NCI-H2227 treated with DMSO at 0.1 percent for 48 hours (cell line): ENCODE measurements around the gene KANSL1.
"Not testable (repeated sequence)": the region's sequence is repeated elsewhere in the genome, so short reads cannot be mapped to it uniquely, and the experiment has no call there.

Source experiments
- DNase-seq: peaks from one replicate; lab custom pipeline; 2025; lab: John Stamatoyannopoulos, UW

KANSL1 gene

DNA sequence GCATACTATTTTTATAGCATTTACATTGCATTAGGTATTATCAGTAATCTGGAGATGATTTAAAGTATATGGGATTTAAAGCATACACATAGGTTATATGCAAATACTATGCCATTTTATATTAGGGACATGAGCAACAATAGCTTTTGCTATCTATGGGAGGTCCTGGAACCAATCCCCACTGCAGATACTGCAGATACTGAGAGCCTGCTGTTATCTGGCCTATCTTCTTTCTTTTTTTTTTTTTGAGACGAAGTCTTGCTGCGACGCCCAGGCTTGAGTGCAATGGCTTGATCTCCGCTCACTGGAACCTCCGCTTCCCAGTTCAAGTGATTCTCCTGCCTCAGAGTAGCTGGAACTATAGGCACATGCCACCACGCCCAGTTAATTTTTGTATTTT is 156.7 kb downstream of the KANSL1 start:
- no peak for DNase-seq

GRCh38 chr17:46035112-46035818 is 158.0 kb downstream of the KANSL1 start:
- DNase-seq: no peak

GRCh38 chr17:46033392-46033791 is 159.8 kb downstream of the KANSL1 start:
- no peak for DNase-seq

DNA sequence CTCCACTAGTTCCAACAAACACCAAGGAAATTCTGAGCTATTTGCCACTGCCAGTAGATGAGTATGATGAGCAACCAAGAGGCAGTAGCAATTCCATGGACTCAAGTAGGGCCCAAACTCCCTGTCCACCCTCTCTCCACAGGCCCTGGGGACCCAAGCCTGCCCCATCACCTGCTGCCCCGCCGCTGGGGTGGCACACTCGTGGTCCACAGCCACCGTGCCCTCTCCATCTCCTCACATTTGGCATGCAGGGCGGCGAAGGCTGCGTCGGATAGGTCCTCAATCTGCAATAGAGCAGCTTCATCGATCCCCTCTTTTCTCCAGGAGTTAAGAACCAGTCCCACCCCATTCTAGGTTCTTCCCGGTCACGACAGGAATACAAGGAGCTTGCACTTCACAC is 160.3 kb downstream of the KANSL1 start:
- no peak for DNase-seq

DNA sequence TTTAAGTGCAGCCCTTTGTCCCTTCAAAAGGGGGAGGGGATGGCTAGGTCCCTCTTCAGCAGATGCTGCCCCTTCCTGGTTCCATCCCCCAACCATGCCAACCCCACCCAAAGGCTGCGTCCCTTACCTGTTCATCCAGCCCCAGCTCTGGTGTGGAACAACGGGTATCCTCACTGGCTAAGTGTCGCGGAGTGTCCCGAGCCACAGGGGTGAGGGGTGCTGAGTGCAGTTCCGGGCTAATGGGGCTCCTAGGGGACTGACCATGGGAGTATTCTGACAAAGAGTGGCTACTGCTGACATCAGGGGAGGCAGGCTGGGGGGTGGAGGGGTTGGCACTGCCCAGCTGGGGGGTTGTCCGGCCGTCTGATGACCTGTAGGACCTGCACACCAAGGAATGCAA is 161.3 kb downstream of the KANSL1 start:
- DNase-seq: no peak

- no peak for DNase-seq
Measured at GRCh38 chr17:46031440-46031839, 161.8 kb downstream of the KANSL1 start.

DNA sequence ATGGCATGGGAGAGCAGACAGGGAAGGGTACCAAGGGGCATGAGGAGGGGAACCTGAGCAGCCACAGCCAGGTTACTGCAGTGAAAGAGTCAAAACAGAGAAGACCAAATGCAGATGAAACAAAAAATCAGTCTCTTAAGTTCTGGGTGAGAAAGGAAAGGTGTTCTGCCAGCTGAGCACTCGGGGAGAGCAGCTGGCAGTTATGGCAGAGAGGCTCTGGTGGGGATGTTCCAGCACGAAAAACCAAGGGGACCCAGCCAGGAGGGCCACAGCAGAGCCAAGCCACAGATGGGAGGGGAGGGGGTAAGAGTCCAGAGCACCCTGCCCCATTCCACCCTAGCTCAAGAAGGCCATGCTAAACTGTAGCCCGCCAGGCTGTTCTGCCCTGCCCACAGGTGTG is 162.5 kb downstream of the KANSL1 start:
- no peak for DNase-seq

DNA sequence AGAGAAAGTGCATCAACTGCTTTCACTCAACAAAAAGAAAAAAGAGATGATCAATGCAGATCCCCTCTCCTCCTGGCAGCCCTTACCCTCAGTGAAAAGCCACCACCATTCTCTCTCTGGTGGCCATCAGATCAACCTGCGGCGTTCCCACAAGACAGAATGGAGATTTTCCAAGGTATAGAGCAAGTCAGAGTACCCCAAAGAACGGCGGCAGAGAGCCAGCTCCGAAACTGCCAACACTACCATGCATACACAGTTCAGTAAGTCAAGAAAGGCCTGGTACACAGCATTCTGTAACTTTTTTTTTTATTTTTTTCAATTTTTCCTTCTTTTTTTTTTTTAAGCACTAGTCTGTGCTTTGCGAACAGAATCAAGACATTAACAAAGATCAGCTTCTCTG is 163.6 kb downstream of the KANSL1 start:
- DNase-seq: no peak

- DNase-seq: no peak
Measured at GRCh38 chr17:46028981-46029565, 164.2 kb downstream of the KANSL1 start.

DNA sequence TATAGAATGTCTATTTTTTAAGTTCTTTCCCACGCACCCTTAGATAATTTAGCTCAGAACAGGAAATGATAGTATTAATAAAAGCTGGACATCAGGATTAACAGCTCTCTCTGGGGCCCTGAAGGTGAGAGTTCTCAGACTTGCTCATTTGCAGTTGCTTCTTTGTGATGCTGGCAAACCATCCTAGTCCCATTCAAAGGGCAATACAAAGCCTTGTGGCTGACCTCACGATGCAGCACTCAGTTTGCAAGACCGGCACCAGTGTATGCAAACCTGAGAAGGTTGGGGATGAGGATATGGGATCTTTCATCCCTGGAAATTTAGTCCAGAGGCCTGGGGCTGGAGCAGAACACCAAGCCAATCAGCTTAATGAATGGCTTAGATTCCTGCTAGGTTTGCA is 164.9 kb downstream of the KANSL1 start:
- DNase-seq: no peak

DNA sequence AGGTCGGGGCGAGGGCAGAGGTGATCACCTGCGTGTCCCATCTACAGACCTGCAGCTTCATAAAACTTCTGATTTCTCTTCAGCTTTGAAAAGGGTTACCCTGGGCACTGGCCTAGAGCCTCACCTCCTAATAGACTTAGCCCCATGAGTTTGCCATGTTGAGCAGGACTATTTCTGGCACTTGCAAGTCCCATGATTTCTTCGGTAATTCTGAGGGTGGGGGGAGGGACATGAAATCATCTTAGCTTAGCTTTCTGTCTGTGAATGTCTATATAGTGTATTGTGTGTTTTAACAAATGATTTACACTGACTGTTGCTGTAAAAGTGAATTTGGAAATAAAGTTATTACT is 165.3 kb downstream of the KANSL1 start:
- no peak for DNase-seq

- DNase-seq: no peak
Measured at GRCh38 chr17:46027048-46027975, 165.9 kb downstream of the KANSL1 start.

DNA sequence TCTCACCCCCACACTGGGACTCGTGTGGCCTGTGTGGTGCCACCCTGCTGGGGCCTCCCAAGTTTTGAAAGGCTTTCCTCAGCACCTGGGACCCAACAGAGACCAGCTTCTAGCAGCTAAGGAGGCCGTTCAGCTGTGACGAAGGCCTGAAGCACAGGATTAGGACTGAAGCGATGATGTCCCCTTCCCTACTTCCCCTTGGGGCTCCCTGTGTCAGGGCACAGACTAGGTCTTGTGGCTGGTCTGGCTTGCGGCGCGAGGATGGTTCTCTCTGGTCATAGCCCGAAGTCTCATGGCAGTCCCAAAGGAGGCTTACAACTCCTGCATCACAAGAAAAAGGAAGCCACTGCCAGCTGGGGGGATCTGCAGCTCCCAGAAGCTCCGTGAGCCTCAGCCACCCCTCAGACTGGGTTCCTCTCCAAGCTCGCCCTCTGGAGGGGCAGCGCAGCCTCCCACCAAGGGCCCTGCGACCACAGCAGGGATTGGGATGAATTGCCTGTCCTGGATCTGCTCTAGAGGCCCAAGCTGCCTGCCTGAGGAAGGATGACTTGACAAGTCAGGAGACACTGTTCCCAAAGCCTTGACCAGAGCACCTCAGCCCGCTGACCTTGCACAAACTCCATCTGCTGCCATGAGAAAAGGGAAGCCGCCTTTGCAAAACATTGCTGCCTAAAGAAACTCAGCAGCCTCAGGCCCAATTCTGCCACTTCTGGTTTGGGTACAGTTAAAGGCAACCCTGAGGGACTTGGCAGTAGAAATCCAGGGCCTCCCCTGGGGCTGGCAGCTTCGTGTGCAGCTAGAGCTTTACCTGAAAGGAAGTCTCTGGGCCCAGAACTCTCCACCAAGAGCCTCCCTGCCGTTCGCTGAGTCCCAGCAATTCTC is 166.8 kb downstream of the KANSL1 start:
- no peak for DNase-seq

- no peak for DNase-seq
Measured at GRCh38 chr17:46025510-46026165, 167.6 kb downstream of the KANSL1 start.

DNA sequence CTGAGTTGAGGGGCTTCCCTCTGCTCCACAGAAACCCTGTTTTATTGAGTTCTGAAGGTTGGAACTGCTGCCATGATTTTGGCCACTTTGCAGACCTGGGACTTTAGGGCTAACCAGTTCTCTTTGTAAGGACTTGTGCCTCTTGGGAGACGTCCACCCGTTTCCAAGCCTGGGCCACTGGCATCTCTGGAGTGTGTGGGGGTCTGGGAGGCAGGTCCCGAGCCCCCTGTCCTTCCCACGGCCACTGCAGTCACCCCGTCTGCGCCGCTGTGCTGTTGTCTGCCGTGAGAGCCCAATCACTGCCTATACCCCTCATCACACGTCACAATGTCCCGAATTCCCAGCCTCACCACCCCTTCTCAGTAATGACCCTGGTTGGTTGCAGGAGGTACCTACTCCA is 168.2 kb downstream of the KANSL1 start:
- no peak for DNase-seq

DNA sequence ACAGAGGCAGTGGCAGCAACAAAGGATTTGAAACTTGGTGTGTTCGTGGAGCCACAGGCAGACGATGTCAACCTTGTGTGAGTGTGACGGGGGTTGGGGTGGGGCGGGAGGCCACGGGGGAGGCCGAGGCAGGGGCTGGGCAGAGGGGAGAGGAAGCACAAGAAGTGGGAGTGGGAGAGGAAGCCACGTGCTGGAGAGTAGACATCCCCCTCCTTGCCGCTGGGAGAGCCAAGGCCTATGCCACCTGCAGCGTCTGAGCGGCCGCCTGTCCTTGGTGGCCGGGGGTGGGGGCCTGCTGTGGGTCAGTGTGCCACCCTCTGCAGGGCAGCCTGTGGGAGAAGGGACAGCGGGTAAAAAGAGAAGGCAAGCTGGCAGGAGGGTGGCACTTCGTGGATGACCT is 168.6 kb downstream of the KANSL1 start:
- no peak for DNase-seq

DNA sequence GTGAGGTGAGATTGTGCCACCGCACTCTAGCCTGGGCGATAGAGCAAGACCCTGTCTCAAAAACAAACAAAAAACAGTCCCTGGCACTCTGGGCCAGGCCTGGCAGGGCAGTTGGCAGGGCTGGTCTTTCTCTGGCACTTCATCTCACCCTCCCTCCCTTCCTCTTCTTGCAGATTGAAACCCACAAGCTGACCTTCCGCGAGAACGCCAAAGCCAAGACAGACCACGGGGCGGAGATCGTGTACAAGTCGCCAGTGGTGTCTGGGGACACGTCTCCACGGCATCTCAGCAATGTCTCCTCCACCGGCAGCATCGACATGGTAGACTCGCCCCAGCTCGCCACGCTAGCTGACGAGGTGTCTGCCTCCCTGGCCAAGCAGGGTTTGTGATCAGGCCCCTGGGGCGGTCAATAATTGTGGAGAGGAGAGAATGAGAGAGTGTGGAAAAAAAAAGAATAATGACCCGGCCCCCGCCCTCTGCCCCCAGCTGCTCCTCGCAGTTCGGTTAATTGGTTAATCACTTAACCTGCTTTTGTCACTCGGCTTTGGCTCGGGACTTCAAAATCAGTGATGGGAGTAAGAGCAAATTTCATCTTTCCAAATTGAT is 169.3 kb downstream of the KANSL1 start:
- DNase-seq: no peak

DNA sequence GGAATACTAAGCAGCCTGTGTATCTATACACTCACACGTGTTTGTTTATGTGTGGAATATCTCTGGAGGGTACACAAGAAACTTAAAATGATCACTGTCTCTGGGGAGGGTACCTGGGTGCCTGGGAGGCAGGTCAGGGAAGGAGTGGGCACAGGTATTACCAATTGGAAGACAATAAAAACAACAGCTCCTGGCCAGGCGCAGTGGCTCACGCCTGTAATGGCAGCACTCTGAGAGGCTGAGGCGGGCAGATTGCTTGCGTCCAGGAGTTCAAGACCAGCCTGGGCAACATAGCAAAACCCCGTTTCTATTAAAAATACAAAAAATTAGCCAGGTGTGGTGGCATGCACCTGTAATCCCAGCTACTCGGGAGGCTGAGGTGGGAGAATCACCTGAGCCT is 169.9 kb downstream of the KANSL1 start:
- DNase-seq: not testable (repeated sequence)

- DNase-seq: no peak
Measured at GRCh38 chr17:46020998-46021397, 172.2 kb downstream of the KANSL1 start.

GRCh38 chr17:46020023-46020761 is 173.0 kb downstream of the KANSL1 start:
- no peak for DNase-seq
